VCaP (cell line): ENCODE measurements around the gene FHOD3.

Experiments used
- H3K27ac ChIP-seq: fragments of 450-650 bp; 2 replicates; pipeline ENCODE4 v1.5.1; 2017
- TF ChIP-seq, protein P1 (sequence below): fragments of 450-650 bp; conservative IDR thresholded peaks from 2 replicates; pipeline ENCODE4 v1.5.1; 2017; ENCODE audit warnings: mild to moderate bottlenecking, moderate library complexity

The FHOD3 gene

GRCh38 chr18:36281936-36282335 lies 15.6 kb upstream of the FHOD3 start:
- no peak overlapping the region for H3K27ac ChIP-seq
- TF ChIP-seq, protein P1, sequence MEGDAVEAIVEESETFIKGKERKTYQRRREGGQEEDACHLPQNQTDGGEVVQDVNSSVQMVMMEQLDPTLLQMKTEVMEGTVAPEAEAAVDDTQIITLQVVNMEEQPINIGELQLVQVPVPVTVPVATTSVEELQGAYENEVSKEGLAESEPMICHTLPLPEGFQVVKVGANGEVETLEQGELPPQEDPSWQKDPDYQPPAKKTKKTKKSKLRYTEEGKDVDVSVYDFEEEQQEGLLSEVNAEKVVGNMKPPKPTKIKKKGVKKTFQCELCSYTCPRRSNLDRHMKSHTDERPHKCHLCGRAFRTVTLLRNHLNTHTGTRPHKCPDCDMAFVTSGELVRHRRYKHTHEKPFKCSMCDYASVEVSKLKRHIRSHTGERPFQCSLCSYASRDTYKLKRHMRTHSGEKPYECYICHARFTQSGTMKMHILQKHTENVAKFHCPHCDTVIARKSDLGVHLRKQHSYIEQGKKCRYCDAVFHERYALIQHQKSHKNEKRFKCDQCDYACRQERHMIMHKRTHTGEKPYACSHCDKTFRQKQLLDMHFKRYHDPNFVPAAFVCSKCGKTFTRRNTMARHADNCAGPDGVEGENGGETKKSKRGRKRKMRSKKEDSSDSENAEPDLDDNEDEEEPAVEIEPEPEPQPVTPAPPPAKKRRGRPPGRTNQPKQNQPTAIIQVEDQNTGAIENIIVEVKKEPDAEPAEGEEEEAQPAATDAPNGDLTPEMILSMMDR, result no peak

- TF ChIP-seq, protein P1, result no peak
Measured at GRCh38 chr18:36283448-36283847, 14.1 kb upstream of the FHOD3 start.

DNA sequence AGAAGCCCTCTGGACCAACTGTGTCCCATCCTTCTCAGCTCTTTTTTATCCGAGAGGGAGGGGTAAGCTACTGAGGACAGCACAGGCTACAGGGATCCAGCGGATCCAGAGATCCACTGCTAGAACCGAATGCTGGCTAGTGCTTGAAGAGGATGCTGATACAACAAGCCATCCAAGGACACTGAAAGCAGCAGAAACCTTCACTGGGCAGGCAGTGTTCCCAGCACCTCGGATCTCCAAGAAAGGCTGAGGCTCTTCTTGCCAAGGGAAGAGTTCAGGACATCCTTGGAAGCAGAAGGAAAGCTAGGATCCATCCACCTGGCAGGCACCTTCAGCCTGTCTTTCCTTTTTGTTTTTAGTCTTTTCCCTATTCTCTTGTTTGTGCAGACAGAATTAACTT lies 13.2 kb upstream of the FHOD3 start:
- TF ChIP-seq, protein P1, result no peak
- H3K27ac ChIP-seq, result peak overlapping the region; percentile 46

More at GRCh38 chr18:36283448-36283847, 14.1 kb upstream of the FHOD3 start:
- no peak overlapping the region for H3K27ac ChIP-seq

DNA sequence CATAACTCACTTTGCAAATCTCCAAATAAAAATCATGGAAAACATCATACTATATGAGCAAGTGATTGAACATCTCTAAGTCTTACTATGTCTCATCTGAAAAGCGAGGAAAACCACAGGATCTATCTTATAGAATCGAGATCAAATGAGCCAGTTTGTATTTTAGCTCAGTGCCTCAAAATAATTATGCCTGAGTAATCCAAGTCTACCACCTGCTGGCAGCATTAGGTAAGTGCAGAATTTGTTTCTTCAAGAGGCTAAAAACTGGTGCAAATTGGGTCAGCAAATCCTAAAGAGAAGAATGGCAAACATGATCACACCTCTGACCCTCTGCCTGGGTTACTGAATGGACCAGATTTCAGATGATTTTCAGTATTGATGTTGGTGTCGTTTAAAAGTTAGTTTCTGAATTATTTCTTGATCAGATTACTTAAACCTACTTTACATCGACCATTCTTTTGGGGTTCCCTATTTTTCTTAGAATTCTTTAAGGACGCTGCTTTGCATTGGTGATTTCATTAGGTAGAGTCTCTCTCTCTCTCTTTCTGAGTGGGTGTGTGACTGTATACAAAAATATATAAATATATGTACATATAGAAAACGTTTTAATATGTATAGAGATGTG lies 12.7 kb upstream of the FHOD3 start:
- H3K27ac ChIP-seq, result peak overlapping the region; percentile 46
- TF ChIP-seq, protein P1, result peak; percentile 93

GRCh38 chr18:36287653-36288052 lies 9.9 kb upstream of the FHOD3 start:
- TF ChIP-seq, protein P1, result no peak
- no peak overlapping the region for H3K27ac ChIP-seq

DNA sequence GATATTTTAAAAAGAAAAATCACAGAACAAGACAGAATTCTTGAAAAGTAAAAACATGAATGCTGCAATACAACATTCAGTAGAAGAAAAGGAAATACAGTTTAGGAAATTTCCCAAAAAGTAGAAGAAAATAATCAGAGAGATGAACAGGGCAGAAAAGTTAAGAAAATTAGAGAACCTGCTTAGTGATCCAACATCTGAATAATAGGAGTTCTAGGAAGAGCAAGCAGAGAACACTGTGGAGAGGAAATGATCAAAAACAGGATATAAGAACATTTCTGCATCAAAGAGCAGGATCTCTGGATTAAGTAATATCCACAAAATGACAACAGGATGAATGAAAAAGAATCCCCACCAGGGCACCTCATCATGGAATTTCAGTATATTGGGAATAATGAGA lies 8.8 kb upstream of the FHOD3 start:
- TF ChIP-seq, protein P1, result no peak
- H3K27ac ChIP-seq, result no peak overlapping the region

DNA sequence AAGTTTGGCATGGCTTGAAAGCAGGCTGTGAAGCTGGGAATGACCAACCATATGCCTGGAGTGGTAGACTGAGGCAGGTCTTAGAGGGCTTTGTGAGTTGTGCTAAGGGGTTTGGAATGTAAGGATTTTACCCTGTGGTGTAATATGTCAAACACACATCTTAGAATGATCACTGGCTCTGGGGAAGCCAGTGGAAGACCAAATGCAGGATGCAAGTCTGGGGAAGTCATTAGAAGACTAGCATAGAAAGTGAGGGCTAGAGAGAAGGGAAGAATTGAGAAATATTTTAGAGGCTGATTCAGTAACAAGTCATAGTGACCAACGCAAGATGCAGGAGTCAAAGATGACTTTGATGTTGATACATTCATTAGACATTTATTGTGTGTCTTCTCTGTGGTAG lies 3.5 kb upstream of the FHOD3 start:
- H3K27ac ChIP-seq, result no peak overlapping the region

More for the DNA sequence above, 3.5 kb upstream of the FHOD3 start:
- TF ChIP-seq, protein P1, result no peak
